ENCODE measurements around the gene TTC33.

TTC33 gene

DNA sequence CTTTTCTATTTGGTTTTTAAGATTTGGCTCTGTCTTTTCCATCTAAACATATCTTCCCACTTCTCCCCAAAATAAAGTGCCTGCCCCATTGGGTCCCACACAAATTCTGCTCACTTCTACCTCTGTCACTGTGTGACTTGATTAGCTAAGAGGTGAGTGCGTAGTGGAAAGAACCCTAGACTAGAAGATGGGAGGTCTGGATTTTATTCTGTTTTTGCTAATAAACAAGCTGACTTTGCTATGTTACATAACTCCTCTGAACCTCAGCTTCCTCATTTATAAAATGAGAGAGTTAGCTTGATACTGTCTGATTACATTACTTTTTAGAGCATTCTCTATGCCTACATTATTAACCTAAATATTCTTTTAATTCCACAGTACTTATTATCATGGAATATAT lies 127.4 kb downstream of the TTC33 start:
- Histone ChIP-seq H3K36me3 (ENCODE audit: low read length) (no peaks in the 10 kb centered on the region), H4K20me1 (ENCODE audit: low read depth, low read length) (no peaks in the 10 kb centered on the region), H3K4me2 (ENCODE audit: low read depth, low read length, poor library complexity, severe bottlenecking) (no peak overlapping the region), H3F3A (ENCODE audit: insufficient read depth) (no peaks in the 10 kb centered on the region), H3K79me2 (ENCODE audit: insufficient read depth, low read length) (no peaks in the 10 kb centered on the region), H3K9me3 (ENCODE audit: insufficient read depth, low read length) (no peaks in the 10 kb centered on the region), H3K9ac (ENCODE audit: low read length) (no peak overlapping the region), H3K4me3 (ENCODE audit: insufficient read depth, low read length, poor library complexity, severe bottlenecking) (no peak overlapping the region), H3K27me3 (ENCODE audit: low read length) (no peaks in the 10 kb centered on the region), H3K27ac (ENCODE audit: low read depth, low read length) (no peak overlapping the region), H3K9me2 (replicated peaks; ENCODE audit: insufficient read depth, low read length) (no peaks in the 10 kb centered on the region), H2AFZ (ENCODE audit: low read depth, low read length, severe bottlenecking) (no peak overlapping the region)
- TF ChIP-seq, protein P1, sequence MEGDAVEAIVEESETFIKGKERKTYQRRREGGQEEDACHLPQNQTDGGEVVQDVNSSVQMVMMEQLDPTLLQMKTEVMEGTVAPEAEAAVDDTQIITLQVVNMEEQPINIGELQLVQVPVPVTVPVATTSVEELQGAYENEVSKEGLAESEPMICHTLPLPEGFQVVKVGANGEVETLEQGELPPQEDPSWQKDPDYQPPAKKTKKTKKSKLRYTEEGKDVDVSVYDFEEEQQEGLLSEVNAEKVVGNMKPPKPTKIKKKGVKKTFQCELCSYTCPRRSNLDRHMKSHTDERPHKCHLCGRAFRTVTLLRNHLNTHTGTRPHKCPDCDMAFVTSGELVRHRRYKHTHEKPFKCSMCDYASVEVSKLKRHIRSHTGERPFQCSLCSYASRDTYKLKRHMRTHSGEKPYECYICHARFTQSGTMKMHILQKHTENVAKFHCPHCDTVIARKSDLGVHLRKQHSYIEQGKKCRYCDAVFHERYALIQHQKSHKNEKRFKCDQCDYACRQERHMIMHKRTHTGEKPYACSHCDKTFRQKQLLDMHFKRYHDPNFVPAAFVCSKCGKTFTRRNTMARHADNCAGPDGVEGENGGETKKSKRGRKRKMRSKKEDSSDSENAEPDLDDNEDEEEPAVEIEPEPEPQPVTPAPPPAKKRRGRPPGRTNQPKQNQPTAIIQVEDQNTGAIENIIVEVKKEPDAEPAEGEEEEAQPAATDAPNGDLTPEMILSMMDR (IDR thresholded peaks at IDR 0.05; ENCODE audit: insufficient read depth, low read length, poor library complexity, severe bottlenecking), result no peak

DNA sequence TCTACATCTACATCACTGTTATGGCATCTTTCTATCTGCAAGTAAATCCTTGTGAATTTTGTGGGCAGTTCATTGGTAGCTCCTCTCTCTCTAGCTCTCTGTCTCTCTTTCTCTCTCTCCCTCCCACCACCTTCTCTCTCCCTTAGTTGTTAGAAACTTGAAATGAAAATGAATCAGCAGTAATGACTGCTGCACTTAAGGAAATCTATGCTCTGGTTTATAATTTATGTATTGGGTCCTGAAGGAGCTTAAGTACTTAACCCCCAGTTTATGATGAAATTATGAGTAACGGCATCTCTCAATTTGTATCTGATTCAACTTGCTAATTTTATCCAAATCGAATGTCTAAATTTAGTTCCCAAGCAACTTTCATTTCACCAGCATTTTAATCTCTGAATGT lies 128.1 kb downstream of the TTC33 start:
- H3K27me3 ChIP-seq (ENCODE audit: low read length), result no peaks in the 10 kb centered on the region
- H3K9me2 ChIP-seq (replicated peaks; ENCODE audit: insufficient read depth, low read length), result no peaks in the 10 kb centered on the region
- TF ChIP-seq, protein P1 (IDR thresholded peaks at IDR 0.05; ENCODE audit: insufficient read depth, low read length, poor library complexity, severe bottlenecking), result no peak
- TF ChIP-seq EZH2phosphoT487 (conservative IDR thresholded peaks at IDR 0.05; ENCODE audit: low read length), result no peak
- no peaks in the 10 kb centered on the region for H3K79me2 ChIP-seq (ENCODE audit: insufficient read depth, low read length)
- no peaks in the 10 kb centered on the region for H3K36me3 ChIP-seq (ENCODE audit: low read length)
- H3K9me3 ChIP-seq (ENCODE audit: insufficient read depth, low read length), result no peaks in the 10 kb centered on the region
- H3F3A ChIP-seq (ENCODE audit: insufficient read depth), result no peaks in the 10 kb centered on the region
- H3K4me2 ChIP-seq (ENCODE audit: low read depth, low read length, poor library complexity, severe bottlenecking), result no peak overlapping the region
- no peaks in the 10 kb centered on the region for H4K20me1 ChIP-seq (ENCODE audit: low read depth, low read length)
- no peak overlapping the region for H3K9ac ChIP-seq (ENCODE audit: low read length)
- H3K27ac ChIP-seq (ENCODE audit: low read depth, low read length), result no peak overlapping the region
- H3K4me3 ChIP-seq (ENCODE audit: insufficient read depth, low read length, poor library complexity, severe bottlenecking), result no peak overlapping the region
- H2AFZ ChIP-seq (ENCODE audit: low read depth, low read length, severe bottlenecking), result no peak overlapping the region

DNA sequence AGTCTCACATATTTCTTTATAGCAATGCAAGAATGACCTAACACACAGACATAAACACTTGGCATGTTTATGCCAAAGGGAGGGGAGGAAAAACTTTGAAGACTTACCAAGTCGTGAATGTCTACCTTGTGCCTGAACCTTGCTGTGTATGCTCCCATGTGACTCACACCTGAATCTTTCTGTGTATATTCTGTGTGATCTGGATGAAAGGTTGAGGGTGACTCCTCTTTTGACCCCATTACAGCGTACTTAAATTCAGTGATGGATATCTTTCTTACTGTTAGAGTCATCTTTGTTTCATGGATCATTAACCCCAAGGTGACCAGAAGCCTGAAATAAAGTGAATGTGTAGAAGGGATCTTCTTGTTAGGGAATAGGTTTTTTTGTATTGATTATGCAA lies 129.0 kb downstream of the TTC33 start:
- Histone ChIP-seq H3K36me3 (ENCODE audit: low read length) (no peaks in the 10 kb centered on the region), H3K9ac (ENCODE audit: low read length) (no peak overlapping the region), H3K79me2 (ENCODE audit: insufficient read depth, low read length) (no peaks in the 10 kb centered on the region), H3F3A (ENCODE audit: insufficient read depth) (no peaks in the 10 kb centered on the region), H3K4me3 (ENCODE audit: insufficient read depth, low read length, poor library complexity, severe bottlenecking) (no peak overlapping the region), H3K27me3 (ENCODE audit: low read length) (no peaks in the 10 kb centered on the region), H3K9me2 (replicated peaks; ENCODE audit: insufficient read depth, low read length) (no peaks in the 10 kb centered on the region), H3K9me3 (ENCODE audit: insufficient read depth, low read length) (no peaks in the 10 kb centered on the region), H4K20me1 (ENCODE audit: low read depth, low read length) (no peaks in the 10 kb centered on the region), H2AFZ (ENCODE audit: low read depth, low read length, severe bottlenecking) (no peak overlapping the region), H3K4me2 (ENCODE audit: low read depth, low read length, poor library complexity, severe bottlenecking) (no peak overlapping the region), H3K27ac (ENCODE audit: low read depth, low read length) (no peak overlapping the region)
- no peak for TF ChIP-seq EZH2phosphoT487 (conservative IDR thresholded peaks at IDR 0.05; ENCODE audit: low read length)
- TF ChIP-seq, protein P1 (IDR thresholded peaks at IDR 0.05; ENCODE audit: insufficient read depth, low read length, poor library complexity, severe bottlenecking), result no peak

Data from SU-DHL-6 (cell line).